GM19193 (cell line): Measurements from ENCODE around the gene TMEM165.

Source experiments
- POLR2A ChIP-seq: IDR thresholded peaks from 4 replicates; pipeline ENCODE4 v1.6.1; 2011; ENCODE audit not compliant: insufficient read depth, insufficient read length; ENCODE audit errors: extremely low read depth

Gene TMEM165

GRCh38 chr4:55435141-55435841 lies 39.5 kb downstream of the TMEM165 start:
- no peak for TF ChIP-seq POLR2A

- TF ChIP-seq POLR2A, result no peak
These were observed 41.6 kb downstream of the TMEM165 start for GRCh38 chr4:55437356-55437796.

- TF ChIP-seq POLR2A, result no peak
These were observed 42.1 kb downstream of the TMEM165 start for GRCh38 chr4:55437823-55438222.

- no peak for TF ChIP-seq POLR2A
These were observed 42.6 kb downstream of the TMEM165 start for GRCh38 chr4:55438314-55438713.

GRCh38 chr4:55439023-55439422 lies 43.3 kb downstream of the TMEM165 start:
- TF ChIP-seq POLR2A, result no peak

- no peak for TF ChIP-seq POLR2A
These were observed 45.0 kb downstream of the TMEM165 start for GRCh38 chr4:55440786-55441185.

- no peak for TF ChIP-seq POLR2A
These were observed 46.8 kb downstream of the TMEM165 start for GRCh38 chr4:55442541-55442940.

- TF ChIP-seq POLR2A, result no peak
These were observed 49.1 kb downstream of the TMEM165 start for GRCh38 chr4:55444827-55445226.

- TF ChIP-seq POLR2A, result no peak
These were observed 50.3 kb downstream of the TMEM165 start for GRCh38 chr4:55445921-55446577.

- no peak for TF ChIP-seq POLR2A
These were observed 50.8 kb downstream of the TMEM165 start for GRCh38 chr4:55446578-55446922.

- TF ChIP-seq POLR2A, result no peak
These were observed 51.5 kb downstream of the TMEM165 start for GRCh38 chr4:55447108-55447708.

- no peak for TF ChIP-seq POLR2A
These were observed 52.1 kb downstream of the TMEM165 start for GRCh38 chr4:55447831-55448230.

- TF ChIP-seq POLR2A, result no peak
These were observed 54.8 kb downstream of the TMEM165 start for GRCh38 chr4:55450566-55450965.

- no peak for TF ChIP-seq POLR2A
These were observed 62.4 kb downstream of the TMEM165 start for GRCh38 chr4:55458164-55458563.

GRCh38 chr4:55458611-55459010 lies 62.9 kb downstream of the TMEM165 start:
- TF ChIP-seq POLR2A, result no peak

- no peak for TF ChIP-seq POLR2A
These were observed 70.2 kb downstream of the TMEM165 start for GRCh38 chr4:55466001-55466400.
